ENCODE measurements around the gene DCP2.

The DCP2 gene

DNA sequence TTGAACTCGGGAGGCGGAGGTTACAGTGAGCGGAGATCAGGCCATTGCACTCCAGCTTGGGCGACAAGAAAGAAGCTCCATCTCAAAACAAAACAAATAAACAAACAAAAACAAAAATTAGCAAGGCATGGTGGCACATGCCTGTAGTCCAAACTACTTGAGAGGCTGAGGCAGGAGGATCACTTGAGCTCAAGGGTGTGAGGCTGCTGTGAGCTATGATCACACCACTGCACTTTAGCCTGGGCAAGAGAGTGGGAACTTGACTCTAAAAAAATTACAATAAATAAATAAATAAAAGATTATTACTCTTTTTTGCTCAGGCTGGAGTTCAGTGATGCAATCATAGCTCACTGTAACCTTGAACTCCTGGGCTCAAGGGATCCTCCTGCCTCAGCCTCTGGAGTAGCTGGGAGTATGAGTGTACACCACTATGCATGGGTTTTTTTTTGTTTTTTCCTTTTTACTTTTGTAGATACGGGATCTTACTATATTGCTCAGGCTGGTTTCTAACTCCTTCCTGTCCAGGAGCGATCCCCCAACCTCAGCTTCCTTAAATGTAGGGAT, 9.0 kb upstream of the DCP2 start:
- DNase-seq (ENCODE audit: low spot score) = no peak

DNA sequence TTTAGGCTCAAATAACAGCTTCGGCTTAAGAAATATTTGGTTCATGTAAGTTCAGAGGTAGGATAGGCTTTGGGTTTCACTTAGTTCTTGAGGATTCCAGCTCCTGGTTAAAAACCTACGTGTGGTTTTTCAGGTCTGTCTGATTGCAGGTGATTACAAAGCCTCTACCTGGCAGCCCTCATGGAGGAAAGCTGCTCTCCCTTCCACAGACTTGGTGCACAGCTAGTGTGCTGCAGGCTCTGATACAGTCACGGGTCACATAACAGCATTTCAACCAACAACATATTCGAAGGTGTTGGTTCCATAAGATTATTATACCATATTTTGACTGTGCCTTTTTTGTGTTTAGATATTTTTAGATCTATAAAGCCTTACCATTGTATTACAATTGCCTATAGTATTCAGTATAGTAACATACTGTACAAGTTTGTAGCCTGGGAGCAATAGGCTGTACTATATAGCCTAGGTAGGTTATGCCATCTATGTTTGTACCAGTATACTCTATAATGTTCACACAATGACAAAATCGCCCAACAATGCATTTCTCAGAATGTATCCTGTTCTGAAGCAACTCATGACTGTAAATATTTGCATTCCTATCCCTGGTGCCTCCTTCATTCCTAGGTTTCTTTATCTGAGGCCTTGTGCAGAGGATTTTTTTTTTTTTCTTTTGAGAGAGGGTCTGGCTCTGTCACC, 8.0 kb upstream of the DCP2 start:
- no peak for DNase-seq (ENCODE audit: low spot score)

DNA sequence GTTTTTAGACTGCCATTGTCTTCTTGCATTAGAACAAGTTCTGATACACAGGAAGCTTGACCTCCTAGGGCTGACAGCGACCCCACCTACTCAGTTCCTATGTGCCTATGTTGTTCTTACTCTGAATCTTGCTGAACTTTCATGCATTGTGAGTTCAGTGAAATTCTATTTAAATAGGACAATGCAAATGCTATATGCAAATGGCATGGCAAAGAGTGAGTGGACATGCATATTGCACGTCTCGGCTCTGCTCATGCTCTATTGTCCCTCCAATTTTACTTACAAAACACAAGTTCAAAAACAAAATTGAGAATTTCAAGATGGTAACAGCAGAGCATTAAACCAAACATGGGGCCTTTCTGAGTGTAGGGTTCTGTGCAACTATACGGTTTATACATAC, 5.3 kb upstream of the DCP2 start:
- DNase-seq (ENCODE audit: low spot score) = no peak

DNA sequence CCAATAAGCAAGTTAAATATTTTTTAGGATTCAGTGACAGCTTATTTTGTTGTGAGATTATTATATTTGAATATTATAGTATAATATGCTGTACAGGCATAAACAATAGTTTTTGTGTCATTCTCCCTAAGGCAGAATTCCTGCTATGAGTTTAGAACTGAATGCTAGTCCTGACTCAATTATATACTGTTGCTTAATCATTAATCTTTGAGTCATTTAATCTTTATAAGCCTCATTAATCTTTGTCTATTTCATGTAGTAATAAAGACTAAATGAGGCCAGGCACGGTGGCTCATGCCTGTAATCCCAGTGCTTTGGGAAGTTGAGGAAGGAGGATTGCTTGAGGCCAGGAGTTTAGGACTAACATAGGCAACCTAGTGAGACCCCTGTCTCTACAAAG, 3.6 kb upstream of the DCP2 start:
- no peak for DNase-seq (ENCODE audit: low spot score)

DNA sequence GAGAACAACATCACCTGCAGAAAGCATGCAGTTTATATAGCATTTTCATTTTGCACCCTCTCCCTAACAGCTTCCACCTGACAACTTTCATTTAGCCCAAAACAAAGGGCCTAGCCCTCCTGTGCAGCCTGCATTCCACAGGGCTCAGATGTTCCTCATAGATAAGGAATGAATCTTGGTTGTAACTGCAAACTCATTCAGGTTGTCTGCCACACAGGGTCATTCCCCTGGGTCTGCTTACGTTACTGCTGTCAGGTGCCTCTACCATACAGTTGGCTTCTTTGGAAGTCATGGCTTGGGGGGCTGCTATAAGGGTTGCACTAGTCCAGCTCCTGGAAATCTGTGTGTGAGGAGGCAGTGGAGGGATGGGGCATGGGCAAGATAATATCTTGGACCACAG, 2.7 kb upstream of the DCP2 start:
- no peak for DNase-seq (ENCODE audit: low spot score)

DNA sequence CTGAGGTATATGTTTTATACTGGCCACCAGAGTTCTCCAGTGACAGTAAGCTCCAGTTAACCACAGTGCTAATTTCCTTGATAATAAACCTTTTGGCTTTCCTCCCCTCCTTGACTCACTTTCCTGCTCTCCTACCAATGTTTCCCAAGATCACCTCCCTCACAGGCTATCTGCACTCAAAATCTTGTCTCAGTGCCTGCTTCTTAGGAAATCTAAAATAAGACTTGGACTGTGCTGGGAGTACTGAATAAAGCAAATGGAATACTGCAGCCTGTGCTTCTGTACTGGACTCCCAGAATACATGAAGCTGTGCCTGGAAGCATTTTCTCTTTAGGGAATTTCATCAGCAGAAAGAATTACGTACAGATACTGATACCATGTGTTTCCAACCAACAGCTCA, 1.7 kb upstream of the DCP2 start:
- DNase-seq (ENCODE audit: low spot score) = no peak

DNA sequence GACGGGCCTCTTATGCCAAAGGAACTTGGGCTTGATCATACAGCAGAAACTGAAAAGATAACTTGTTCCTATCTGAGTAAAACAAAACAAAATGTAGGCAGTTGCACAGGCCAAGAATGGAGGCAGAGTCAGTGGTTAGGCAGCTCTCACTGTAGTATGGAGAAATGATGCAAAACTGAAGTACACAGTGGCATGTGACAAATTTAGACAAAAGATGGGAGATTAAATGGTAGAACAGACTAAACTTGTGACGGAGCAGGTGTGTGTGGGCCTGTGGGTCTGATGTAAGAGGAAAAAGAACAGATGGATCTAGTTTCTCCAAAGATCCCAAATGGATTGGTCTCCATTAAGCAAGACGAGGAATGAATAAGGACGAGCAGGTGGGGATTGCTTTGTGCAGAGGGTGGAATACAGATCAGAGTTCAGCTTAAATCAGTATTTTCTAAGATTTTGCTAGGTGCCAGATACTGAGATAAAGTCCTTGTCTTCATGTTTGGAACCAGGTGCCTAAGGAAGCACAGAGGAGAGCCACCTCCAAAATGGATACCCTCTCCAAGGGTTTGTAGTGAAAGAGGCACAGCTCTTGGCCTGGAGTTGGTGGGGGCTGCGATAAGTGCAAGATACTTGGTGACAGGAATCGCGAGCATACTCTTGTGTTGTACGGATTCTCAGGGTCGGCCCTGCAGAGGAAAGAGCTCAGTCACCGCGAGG, 722 bp upstream of the DCP2 start:
- DNase-seq (ENCODE audit: low spot score) = no peak

DNA sequence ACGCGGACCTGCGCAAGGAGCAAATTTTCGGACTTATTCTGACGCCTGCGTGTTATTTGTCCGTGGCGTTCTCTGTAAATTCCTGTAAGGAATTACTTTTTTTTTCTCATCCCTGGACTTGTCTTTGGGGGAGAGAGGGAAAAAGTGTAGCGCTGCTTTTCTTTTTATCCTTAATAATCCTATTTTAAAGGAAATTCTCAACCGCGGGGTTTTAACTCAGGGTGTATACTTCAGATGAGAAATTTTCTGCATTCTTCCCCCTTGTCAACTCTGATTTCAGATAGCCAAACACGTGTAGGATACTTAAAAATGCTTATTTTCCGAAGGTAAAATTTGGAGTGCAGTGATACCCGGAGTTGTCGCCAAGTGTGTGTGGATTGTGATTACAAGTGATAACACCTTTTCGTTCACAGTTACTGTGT, 853 bp downstream of the DCP2 start:
- DNase-seq (ENCODE audit: low spot score) = no peak

DNA sequence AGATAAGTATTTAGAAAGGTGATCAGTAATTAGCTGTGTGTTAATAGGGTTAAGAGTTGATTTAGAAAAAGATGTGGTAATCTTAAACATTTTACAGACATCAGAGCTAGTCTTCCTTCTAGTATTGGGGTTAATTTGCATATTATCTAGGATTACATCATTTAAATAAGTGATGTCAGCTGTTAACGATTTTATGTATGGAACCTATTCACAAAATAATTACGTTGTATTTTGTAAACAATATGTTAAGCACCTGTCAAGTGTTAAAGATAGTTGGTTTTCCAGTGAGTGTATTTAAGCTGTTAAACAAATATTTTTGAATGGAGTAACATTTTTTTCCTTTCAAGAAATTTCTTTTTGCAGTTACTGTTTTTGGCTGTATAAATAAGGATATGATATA, 2.2 kb downstream of the DCP2 start:
- no peak for DNase-seq (ENCODE audit: low spot score)

DNA sequence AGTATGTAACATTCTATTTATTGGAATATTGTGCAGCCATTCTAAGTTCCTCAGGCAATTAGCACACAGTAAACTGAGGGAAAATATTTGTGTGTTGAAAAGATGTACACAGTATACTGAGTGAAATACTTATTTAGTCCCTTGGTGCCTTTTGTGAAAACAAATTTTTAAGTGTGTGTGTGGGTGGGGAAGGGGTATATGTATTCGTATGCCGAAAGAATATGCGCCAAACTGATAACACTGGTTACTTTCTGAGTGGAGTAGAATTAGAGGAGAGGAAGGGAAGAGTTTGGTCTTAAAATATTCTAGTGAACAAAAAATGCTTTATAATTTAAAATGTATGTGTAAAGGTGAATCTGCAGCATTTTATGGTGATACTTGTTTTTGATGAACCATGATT, 3.1 kb downstream of the DCP2 start:
- DNase-seq (ENCODE audit: low spot score) = no peak

DNA sequence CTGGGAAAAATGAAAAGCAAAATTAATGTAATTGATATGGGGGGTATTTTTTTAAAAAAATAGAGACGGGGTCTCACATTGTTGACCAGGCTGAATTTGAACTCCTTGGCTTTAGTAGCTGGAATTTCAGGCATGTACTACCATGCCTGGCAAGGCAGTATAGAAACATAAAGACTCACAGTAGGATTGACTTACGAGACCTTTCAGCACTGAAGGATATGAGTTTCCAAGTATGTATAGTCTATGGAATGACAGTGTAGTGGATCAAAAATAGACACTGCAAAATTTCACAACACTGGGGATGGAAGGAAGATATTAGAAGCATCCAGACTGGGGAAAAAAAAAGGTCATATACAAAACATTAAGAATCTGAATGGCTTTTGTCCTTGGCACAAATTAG, 6.8 kb downstream of the DCP2 start:
- DNase-seq (ENCODE audit: low spot score) = no peak

DNA sequence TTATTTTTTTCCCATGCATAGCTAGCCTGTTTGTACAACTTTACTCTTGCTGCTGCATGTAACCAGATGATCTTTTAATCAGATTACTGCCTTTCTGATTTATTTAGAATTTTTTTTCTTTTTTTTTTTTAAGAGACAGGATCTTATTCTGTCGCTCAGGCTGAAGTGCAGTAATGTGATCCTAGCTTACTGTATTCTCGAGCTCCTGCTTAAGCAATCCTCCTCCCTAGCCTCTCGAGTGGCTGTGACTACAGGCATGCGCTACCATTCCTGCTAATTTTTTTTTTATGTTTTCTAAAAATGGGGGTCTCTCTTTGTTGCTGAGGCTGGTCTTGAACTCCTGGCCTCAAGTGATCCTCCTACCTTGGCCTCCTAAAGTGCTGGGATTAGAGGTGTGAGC, 9.6 kb downstream of the DCP2 start:
- DNase-seq (ENCODE audit: low spot score) = no peak

DNA sequence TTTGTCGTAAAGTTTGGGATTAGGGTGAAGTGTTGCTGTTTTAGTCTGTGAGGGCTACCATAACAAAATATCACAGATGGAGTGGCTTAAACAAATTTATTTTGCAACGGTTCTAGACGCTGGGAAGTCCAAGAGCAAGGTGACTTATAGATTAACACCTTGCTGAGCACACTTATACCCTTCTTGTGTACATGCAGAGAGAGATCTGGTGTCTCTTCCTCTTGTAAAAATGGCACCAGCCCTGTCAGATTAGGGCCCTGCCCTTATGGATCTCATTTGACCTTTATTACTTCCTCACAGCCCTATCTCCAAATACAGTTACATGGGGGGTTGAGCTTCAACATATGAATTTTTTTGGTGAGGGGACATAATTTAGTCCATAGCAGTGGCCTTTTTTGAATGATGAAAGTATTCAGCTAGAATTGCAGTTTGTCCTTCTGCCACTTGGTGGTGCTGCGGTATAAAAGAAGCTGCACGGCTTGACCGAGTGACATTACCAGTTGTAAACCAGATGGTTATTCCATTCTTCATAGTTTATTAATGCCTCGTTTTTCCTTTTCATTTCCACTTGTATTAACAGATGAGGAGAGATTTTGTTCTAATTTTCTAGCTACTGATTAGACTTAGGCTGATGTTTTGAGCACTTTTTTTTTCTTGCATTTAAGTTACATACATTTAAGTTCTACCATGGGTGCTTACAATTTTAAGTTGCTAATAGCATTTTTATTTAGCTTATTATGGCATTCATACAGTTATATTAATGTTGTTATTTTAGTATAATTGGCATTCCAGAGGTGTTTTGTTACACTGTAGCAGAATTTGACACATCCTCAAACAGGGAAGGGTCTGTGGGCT, 19.4 kb downstream of the DCP2 start:
- peak; percentile 21 for DNase-seq (ENCODE audit: low spot score)

DNA sequence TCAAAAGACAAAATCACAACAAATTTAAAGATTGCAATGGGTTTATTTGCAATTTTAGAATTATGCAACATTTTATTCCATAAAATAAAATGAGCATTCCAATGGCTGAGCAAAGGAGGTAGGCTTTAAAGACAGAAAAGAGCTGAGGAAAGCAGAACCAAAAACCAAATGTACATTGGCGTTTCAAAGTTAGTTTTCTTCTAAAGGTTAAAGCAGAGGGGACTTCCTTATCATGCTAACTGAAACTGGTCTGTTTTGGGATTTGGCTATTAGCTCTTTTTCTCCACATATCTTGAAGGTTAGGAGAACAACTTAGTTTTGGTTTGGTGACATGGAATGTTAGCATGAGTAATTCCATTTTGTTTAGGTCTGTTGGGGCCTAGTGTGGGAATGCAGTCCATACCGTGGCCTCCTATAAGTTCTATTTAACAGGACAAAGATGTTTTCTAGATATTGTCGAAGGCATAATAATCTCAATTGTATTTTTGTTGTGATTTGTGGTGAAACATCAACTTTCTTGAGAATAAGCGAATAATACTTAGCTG, 20.3 kb downstream of the DCP2 start:
- DNase-seq (ENCODE audit: low spot score) = no peak

DNA sequence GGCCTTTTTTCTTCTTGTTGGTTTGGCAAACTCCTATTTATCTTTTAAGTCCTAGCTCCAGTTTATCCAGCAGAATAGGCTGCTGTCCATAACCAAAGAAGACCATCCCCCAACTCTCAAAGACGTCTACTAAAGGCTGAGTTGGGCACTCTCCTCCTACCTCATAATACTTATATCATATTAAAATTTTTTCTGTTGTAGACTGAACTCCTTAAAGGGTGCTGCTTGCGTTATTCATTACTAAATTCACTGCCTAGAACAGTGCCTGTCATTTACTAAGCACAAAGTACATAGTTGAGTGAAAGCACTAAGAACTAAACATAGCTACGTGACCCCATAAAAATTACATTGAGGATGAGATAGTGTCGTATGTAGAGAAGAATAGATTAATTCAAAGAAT, 21.7 kb downstream of the DCP2 start:
- DNase-seq (ENCODE audit: low spot score) = no peak

DNA sequence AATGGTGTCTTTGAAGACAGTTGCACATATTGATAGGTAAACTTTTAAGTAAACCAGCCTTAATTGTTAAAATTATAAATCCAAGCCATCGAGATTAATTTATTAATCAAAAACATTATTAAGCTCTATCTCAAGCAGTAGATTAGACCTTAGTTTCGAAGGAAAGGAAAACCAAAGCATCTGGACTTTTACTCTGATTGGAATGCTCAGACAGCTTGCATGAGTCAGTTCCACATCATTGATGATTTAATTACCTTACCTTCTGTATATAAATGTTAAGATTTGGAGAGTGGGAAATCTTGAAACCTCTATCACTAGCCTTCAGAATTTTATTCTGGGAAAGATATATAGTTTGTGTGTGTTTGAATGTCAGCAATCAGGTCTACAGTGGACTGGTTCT, 23.9 kb downstream of the DCP2 start:
- DNase-seq (ENCODE audit: low spot score) = no peak

DNA sequence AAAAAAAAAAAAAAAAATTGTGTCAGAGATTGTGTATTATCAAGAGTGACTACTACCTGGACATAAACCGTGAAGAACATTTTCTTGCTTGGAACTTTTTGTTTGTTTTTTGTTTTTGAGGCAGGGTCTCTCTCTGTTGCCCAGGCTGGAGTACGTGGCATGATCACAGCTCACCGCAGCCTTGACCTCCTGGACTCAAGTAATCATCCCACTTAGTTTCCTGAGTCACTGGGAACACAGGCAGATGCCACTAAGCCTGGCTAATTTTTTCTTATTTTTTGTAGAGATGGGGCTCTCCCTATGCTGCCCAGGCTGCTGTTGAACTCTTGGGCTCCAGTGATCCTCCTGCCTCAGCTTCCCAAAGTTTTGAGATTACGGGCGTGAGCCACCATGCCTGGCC, 25.8 kb downstream of the DCP2 start:
- no peak for DNase-seq (ENCODE audit: low spot score)

DNA sequence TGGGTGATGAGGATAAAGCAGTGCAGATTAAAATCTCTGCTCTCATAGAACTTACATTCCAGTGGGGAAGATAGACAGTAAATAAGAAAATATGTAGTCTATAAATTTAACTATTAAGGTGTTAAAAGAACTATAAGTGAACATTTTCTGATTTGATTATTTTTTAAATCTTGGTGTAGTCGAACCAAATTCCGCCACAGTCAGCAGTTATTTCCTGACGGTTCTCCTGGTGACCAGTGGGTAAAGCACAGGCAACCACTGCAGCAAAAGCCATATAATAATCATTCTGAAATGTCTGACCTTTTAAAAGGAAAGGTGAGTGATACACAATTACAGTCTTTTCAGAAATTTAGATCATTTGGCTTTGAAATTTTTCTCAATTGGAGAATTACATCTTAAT, 27.2 kb downstream of the DCP2 start:
- DNase-seq (ENCODE audit: low spot score) = no peak

DNA sequence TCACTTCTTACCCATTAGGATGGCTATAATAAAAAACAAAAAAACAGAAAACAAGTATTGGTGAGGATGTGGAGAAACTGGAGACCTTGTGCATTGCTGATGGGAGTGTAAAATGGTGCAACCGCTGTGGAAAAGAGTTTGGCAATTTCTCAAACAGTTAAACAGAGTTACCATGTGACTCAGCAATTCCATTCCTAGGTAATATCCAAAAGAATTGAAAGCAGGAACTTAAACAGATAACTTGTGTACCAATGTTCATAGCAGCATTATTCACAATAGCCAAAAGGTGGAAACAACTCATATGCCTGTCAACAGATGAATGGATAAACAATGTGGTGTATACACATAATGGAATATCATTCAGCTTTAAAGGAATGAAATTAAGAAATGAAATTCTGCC, 28.9 kb downstream of the DCP2 start:
- DNase-seq (ENCODE audit: low spot score) = no peak

DNA sequence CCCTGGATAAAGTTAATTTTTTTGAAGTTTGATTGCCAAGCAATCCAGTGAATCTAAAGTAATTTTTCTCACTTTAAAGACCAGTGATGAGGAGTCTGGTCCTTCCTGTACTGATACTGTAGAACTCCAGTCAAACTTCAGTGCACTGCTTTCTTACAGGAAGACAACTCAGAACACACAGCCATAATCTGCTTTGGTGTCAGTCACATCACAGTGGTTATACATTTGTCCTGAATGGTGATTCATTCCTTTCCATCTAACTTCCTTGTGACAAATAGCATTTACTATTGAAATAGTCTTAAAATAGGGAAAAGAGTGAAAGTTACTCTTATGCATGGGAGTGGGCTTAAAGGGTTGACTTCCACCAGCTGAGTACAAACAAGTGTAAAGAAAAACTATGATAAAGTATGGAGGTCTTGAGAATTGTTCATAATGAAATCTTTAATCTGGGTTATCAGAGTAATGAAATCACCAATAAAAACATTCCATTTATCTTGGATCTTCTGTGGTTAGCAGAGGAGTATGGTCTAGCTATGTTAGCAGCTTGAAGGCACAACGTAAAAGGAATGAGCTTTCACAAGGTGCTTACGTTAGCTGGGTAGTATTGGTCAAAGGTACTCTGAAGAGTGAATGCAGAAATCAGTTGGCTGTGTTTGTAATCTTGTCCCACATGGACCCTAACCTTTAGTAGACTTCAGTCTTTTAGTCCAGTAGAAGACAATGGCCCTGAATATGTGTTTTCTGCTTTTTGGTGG, 41.5 kb downstream of the DCP2 start:
- no peak for DNase-seq (ENCODE audit: low spot score)

DNA sequence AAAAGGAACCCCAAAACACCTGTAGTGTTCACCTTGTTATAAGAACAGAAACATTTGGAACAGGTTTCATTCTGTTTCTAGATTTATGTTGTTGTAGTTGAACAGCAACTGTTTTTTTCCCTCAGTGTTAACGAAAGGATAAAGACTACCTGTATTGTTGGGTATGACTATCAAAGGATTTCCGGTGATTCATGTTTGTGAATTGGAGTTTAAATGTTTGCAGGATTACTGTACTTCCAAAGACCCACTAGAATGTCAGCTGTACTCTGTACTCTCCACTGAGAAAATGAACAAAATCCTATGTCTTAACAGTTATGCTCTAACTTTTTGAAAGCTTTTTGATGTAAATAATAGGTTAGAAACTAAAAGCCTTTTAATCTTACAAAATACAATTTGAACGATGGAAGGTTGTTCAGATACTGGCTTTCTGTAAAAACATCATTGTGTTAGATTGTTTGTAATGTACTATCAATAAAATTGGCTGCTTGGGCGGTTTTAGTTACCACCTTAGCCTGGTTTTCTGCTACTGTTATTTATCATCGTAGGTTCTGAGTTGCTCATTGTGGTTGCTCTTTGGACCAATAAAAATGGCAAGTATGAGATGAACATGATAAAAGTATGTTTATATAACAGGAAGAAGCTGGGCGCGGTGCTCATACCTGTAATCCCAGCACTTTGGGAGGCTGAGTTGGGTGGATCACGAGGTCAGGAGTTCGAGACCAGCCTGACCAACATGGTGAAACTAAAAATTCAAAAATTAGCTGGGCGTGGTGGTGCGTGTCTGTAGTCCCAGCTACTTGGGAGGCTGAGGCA, 44.1 kb downstream of the DCP2 start:
- DNase-seq (ENCODE audit: low spot score) = no peak

Measured in HuH-7 (cell line).